ENCODE results near the gene FZD10.

The FZD10 gene

DNA sequence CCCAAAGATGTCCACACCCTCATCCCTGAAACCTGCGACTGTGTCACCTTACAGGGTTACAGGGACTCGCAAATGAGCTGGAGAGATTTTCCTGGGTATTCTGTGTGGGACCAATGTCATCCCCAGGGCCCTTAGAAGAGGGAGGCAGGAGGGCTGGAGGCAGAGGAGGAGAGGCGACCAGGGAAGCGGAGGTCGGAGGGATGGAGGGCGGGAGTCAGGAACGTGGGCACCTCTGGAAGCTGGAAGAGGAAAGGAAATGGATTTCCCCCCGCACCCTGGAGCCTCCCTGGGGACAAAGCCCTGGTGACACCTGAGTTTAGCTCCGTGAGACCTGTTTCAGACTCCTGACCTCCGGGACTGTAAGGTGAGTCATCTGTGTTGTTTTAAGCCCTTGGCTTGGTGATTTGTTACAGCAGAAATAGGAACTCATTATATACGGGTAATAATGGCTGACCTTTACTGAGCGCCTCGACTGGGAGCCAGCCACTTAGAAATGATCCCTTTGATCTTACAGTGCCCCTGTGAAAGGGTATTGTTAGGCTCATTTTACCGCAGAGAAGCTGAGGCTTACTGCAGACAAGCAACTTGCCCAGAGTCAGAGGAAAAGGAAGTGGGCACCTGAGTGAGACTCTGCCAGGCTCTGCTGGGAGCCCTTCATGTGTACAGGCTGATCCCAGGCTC, 29.3 kb upstream of the FZD10 start:
- no peak for DNase-seq

DNA sequence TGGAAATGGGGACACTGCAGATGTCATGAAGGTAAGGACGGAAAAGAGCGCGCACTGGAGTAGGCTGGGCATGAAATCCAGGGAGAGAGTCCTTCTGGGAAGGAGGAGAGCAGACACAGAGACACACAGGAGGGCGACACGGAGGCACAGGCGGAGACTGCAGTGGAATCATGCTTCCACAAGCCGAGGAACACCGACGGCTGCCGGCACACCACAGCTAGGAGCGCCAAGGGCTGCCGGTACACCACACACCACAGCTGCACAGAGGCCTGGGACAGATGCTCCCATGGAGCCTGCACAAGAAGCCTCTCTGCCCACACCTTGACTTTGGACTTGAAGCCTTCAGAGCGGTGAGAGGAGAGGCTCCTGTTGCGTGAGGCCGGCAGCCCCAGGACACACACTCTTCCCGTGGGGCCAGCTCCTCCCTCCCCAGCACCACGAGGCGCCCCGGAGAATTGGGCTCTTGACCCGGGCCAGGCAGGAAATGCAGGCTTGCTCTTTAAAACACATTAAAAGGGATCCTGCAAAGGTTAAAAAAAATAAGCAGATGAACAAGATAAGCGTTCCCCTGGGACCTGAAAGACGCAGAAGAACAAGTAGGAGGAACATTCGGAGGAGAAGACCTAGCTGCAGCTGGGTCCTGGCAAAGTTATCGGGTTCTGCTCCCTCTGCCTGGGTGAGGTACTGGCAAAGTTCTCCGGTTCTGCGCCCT, 28.3 kb upstream of the FZD10 start:
- no peak for DNase-seq

DNA sequence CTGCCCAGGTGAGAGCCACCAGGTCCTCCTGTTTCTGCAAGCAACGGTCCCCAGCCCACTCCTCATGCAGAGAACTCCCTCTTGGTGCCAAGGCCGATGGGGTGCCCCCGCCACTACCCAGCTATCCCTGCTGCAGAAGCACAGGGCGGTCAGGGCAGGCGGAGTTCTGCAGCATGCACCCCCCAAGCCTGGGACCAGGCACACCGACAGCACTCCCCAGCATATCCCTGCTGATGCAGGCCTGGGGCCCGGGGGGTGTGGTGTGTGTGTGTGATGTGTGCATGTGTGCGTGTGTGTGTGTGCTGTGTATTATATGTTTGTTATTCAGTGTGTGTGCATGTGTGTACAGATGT, 27.7 kb upstream of the FZD10 start:
- DNase-seq: no peak

DNA sequence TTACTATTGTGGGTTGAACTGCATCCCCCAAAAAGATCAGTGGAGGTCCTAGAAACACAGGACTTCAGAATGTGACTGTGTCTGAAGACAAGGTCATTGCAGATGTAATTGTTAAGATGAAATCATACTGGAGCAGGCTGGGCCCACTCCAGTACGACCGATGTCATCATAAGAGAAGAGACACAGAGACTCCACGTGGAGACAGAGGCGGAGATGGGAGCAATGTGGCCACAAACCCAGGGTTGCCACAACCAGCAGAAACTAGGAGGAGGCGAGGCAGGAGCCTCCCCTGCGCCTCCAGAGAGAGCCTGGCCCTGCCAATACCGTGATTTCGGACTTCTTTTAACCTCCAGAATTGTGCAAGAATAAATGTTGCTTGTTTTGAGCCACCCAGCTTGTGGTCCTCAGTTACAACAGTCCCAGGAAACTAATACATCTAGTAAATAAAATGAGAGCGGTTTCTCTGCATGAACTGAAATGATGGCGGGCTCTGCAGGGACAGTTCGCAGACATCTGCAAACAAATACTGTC, 25.7 kb upstream of the FZD10 start:
- no peak for DNase-seq

DNA sequence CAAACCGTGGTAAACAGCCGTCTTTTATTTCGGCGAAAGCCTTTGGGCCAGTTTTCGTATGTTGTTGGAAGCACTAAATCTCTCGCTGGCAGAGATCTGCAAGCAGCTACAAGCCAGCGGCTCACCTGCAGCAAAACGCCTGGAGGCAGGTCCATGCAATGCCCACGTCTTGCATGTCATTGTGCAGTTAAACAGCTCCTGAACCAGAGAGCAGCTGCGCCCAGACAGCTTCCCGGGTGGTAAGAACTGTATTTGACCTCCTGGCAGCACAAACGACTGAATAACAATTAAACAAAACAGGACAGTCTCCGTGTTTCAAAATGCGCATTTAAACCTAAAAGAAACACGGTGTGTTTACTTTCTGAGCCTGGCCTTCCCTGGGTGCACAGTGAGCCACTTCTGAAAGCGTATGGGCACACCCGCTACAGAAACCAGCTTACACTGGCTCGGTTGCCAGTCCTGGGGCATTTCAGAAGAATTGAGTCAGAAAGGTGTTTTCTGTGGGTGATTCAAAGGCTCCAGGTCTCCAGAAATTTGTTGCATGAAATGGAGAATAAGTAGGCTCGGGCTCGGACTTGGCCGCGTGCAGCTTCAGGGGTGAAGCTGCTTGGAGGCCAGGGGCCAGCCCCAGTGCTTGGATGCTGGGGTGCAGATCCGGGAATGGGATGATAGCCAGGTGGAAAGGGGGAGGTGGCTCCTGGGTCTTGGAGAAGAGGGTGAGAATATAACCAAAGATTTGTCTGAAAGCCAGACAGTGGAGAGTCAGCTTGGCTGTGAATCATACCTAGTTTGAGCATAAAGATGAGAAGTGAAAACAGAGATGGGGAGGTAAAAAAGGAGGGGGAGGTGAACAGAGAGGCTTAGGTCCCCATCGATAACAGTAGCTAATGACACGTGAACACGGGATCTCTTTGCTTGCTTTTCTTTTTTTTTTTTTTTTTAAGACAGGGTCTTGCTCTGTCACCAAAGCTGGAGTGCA, 24.9 kb upstream of the FZD10 start:
- DNase-seq: peak; percentile 77

DNA sequence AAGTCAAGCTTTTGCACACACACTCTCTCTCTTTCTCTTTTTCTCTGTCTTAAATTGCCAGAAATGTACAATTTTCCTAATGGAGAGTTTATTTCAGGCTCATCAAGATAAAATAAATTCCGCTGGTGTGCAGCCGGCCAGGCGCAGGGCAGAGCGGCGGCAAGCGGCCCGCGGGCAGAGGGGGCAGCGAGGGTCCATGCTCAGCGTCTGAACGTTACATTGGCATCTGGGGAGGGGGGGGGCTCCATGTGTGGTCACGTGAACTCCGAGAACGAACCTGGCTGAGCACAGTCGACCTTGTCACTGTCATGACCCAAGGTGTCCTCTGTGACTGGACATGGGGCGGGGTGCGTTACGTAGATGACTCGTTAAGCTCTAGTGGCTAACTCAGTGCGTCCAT, 23.8 kb upstream of the FZD10 start:
- DNase-seq: no peak

DNA sequence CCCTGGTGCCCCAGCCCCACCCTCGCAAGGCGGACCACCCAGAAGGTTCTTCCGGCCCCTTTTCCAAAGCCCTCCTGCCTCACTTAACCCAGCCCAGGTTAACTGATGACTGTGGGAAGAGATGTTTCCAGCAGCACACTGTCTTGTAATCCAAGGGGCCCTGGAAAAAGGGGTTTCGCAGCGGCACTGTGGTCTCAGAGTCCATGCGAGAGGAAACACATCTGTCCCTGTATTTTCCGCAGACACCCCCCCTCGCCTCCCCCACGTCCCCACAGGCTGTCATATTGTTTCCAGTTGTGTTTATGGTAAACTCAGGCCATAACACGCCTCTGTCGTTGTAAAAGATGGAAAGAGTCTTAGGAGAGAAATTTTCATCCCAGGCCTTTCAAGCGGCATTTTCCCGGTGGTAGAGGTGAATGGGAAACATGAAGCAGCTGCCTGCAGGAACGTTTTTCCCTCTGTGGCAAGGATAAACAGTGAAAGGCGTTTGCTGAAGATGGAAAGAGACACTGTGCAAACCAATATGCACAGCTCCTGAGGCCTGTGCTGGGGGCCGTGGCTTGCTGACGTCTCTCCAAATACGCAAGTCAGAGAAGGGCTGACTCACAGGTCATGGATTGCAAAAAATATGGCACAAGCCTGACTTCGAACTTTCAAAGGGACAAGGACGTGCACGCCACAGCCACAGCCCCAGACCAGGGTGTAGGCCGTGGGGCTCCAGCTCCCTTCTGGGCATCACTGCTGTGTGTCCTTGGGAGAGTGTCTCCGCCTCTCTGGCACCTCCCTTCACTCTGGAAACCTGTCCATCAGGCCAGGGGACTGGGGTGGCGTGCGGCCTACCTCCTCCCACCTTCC, 22.5 kb upstream of the FZD10 start:
- no peak for DNase-seq

DNA sequence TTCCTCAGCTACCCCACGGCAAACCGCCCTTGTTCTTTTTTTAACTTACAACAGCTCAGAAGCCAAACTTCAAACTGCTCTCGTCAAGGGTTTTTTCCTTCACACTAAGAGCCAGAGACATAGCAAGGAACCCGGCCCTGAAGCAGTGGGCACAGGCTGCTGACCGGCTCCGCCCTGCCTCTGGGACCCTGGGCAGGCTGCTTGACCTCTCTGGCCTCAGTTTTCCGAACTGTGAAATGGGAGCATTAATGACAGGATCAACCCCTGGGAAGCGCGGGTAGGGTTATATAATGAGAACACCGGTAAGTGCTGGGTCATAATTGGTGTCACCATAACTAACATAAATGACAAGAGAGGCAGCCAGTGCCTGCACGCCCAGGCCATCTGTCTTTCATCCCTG, 21.2 kb upstream of the FZD10 start:
- DNase-seq: no peak

DNA sequence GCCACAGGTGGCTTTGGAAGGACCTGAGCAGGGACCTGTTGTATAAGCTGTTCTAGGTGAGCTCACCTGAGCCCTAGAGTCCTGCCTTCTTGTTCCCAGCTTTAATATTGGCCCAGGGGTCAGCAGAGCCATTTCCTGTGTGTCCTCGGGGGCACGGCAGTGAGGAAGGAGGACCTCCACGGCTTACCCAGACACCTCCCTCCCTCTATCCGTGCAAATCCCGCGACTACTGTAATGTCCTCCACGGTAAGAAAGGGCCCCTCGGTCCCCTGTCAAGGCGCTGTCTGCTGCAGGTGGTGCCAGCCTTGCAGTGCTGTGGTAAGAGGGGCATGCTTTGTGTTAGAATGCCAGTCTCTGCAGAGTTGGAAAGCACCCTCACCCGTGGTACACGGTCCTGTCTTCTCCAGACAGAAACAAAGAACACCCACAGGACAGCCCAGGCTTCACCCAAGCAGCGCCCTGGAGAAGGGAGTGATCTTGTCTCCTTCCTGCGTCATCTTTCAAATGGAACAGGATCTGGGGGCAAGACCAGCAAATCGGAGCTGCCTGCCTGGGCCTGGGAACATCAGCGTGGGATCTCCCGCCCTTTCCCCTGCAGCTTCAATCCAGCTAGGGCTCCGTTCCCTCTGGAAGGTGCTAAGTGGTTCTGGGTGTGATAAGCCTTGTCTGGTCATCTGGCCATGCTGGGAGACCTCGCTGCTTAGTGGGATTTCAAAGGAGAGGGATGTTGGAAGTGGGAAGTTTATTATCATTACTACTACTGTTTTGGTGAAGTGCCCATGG, 20.2 kb upstream of the FZD10 start:
- DNase-seq: no peak

DNA sequence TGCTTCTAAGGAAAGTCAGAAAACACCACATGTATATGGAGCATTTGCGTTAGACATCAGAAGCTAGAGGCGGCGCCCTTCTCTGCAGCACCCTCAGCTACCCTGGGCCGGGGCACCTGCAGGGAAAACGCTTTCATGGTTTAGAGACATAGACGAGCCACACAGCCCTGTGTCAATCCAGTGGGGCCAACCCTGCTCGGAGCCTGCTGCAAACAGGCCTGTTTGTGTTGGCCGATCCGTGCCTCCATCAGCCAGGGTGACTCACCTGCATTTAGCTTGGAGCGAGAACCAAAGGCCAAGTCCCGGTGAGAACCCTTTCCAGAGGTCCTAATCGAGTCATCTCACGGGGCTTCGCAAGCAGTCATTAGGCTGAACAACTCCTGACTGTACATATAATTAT, 19.5 kb upstream of the FZD10 start:
- no peak for DNase-seq

DNA sequence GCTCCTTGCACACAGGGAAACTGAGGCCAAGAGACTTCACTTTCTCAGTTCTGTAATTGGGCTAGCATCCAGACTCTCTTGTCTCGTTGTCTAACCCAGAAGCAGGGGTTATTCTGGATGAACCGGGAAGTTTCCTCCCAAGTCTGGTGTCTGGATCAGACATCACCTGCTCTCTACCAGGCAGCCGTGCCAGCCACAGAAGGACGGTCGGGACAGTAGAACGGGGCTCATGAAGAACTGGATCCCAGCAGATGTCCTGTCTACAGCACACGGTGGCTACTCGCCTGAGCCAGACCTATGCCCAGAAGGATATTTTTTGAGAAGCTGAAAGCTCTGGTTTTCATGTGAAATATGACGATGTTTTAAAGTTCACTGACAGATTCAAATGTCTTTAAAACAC, 19.1 kb upstream of the FZD10 start:
- DNase-seq: no peak

DNA sequence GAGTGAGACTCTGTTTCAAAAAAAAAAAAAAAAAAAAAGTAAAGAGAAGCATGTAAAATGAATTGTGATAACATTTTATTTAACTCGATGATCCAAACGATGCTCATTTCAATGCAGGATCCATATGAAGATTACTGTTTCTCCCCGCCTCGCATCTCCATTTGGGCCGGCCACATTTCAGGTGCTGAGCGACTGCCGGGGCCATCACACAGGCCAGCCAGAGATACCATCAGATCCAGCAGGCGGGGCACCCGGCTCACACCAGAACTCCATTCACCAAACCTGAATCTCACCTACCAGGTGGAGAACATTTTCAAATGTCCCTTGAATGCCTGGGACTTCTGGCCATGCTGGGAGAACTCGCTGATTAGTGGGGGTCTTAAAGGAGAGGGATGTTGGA, 18.0 kb upstream of the FZD10 start:
- DNase-seq: no peak

DNA sequence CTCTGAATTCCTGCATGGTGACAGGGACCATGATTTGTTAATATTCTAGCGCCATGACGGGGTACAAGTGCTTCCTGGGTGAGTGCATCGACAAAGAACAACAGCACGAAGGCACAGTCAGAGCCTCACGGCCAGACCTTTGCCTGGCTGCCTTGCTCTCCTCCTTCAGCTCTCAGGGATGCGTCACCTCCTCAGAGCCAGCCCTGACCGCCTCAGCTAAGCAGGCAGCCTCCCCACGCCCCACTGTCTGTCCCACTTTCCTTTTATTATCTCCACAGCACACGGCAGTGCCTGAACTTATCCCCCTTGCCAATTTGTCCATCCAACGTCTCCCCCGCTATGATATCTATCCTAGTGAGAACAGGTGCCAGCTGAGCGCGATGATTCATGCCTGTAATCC, 16.5 kb upstream of the FZD10 start:
- no peak for DNase-seq

DNA sequence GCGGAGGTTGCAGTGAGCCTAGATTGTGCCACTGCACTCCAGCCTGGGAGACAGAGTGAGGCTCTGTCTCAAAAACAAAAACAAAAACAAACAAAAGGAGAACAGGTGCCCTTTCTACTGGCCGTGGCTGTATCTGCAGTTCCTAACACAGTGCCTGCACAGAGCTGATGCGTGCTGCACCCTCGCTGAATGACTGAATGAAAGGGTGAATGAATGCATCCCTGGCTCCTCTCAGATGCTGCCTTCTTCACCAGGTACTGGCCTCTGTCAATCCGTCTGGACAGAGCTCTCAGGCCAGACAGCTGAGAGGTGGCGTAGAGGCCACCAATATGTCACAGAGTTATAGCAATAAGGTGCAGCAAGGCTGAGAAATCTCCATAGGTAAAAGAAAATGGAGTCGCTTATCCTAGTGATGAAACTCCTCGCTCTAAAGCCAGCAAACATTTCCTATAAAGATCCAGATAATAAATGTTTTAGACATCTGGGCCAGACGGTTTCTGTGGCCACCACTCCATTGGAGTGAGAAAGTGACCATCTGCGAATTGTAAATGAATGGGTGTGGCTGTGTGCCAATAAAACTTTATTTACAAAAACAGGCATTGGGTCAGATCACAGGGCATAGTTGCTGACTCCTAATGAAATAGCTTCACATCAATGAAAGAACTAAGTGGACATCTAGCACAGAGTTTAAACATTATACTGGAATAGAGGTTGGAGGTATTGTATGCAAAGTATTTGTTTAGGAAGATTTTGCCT, 15.9 kb upstream of the FZD10 start:
- DNase-seq: no peak

DNA sequence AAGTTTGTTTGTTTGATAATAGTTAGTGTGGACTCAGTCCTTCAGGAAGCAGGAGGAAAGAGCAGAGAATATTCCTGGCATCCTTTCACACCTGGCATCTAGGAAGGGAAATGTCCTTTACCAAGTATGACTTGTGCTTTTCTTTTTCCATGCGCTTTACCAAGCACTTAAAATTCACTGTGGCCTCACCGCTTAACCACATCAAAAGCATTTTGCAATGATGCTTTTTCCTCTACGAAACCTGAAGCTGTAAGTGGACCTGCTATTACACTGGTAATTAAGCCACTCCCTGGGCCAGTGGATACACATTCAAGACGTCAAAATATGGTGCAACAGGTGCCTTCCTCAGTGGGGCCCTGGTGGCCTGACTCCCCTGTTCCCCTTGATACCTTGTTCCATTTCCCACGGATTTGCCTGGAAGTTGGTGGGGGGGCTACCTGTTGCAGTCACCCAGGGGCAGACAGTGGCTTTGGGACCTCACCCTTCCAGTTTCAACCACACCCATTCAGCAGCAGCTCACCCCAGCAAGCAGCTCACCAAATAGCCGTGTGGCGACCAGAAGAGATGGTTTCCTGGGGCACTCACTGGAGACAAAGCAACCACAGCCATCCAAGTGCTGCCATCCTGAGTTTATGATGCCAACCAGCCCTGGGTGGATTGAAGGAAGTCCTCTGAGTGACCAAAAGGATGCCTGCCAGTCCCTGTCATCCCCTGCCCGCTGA, 14.2 kb upstream of the FZD10 start:
- no peak for DNase-seq

DNA sequence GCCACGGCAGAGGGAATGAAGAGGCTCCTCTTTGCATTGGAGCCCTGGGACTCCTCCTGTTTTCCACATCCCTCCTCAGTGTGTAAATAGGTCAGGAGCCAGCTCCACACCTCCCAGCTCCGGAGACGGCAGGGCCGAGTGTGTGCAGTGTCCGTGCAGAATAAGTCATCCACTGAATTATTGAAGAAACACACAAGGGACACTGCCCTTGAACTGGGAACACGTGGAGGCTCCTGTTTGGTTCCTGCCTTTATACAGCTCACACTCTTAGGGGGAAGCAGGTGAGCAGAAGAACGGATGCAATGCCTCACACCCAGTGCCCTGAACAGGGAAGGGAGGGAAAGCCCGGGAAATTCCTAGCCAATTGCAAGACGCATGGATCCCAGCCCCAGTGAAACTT, 10.4 kb upstream of the FZD10 start:
- no peak for DNase-seq

DNA sequence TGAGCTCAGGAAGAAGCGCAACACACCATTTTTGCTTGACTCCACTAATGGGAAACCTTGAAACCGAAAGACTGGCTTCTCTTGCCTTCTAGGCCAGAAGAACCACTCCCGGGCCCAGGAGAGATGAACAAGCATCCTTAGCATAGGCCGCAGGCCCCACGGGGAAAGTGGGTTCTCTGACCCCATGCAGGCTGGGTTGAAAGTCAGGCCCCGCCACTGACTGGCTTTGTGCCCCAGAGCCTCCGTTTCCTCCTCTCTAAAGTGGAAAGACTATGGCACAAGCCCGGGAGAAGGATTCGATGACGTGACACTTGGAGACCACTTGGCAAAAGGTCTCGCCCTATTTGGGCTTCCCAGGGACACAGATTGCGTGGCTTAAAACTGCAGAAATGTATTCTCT, 9.9 kb upstream of the FZD10 start:
- DNase-seq: no peak

DNA sequence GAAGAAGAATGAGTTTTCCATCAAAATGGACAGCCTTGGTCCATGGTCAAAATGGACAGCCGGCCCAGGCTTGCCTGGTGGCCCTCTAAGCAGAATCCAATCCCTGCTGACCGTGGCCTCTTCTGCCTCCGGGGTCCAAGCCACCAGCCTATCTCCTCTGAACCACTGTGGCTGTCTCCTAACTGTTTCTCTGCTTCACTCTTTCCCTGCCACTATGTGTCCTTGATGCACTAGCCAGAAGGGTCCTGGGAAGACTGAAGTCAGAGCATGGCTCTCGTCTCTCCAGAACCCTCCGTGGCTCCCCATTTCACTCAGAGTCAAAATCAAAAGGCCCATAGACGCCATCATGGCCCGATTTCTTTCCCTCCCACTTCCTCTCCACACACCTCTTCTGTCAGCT, 8.5 kb upstream of the FZD10 start:
- no peak for DNase-seq

DNA sequence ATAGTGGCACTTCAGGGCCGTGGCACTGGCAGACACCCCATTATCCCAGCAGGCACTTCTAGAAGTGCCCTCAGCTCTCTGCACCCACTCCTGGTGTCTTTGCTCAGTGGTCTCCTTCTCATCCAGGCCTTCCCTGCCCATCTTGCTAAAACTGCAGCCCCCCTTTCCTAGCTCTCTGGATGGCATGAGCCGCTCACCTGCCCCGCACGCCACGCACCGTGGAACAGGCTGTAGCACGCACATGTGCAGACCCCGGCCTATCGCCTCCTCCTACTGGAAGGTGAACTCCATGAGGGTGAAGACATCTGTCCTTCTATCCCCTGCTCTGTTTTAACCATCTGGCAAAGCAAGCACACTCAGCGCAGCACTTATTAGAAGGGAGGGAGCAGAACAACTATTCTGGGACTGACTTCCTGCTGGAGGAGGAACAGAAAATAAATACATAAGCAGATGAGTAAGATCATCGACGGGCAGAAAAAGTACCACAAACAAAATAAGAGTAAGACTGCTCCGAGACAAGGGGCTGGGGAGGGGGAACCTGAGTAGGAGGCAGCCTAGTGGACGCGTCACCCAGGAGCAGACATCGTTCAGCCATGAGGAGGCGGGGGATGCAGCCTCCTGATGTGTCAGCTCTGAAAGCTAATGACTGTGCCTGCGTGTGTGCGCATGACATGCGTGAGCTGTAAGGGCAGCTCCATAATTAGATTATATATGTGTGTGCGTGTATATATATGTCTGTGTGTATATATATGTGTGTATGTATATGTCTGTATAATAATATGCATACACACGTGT, 7.8 kb upstream of the FZD10 start:
- no peak for DNase-seq
